Endodermal cell (in vitro differentiated cells): ENCODE data around the gene SAMD4B. TPM values are rescaled to one million over a fixed set of nuclear protein-coding genes. Genes with fewer than 3 reads are reported as not detected.

ENCODE experiments used
- DNase-seq: peaks from one replicate; pipeline ENCODE4 v3.0.0-alpha.2; 2017
- H3K27ac ChIP-seq: 2 replicates; pipeline ENCODE4 v1.5.1; 2013; ENCODE audit warnings: mild to moderate bottlenecking, low read depth, low read length, moderate library complexity
- H3K27me3 ChIP-seq: 2 replicates; pipeline ENCODE4 v1.6.1; 2013; ENCODE audit warnings: mild to moderate bottlenecking, low read length, moderate library complexity; ENCODE audit not compliant: insufficient read depth, control insufficient read depth, poor library complexity, severe bottlenecking
- H3K36me3 ChIP-seq: 2 replicates; pipeline ENCODE4 v1.7.0; 2013; ENCODE audit warnings: mild to moderate bottlenecking, low read length, moderate library complexity; ENCODE audit not compliant: control insufficient read depth, insufficient read depth
- H3K4me1 ChIP-seq: one replicate; pipeline ENCODE4 v1.7.0; 2013; ENCODE audit warnings: low read length; ENCODE audit not compliant: control insufficient read depth, insufficient read depth
- H3K4me3 ChIP-seq: 2 replicates; pipeline ENCODE4 v1.5.1; 2013; ENCODE audit warnings: mild to moderate bottlenecking, low read length, moderate library complexity
- H3K9ac ChIP-seq: 2 replicates; pipeline ENCODE4 v1.6.1; 2013; ENCODE audit warnings: mild to moderate bottlenecking, low read length, moderate library complexity; ENCODE audit not compliant: poor library complexity, severe bottlenecking; ENCODE audit errors: extremely low read depth
- H3K9me3 ChIP-seq: 2 replicates; pipeline ENCODE4 v1.6.1; 2013; ENCODE audit warnings: mild to moderate bottlenecking, low read length, moderate library complexity; ENCODE audit not compliant: control insufficient read depth
- H3K27ac Mint-ChIP-seq: 2 replicates; pipeline ENCODE4 v1.8.0; 2020; ENCODE audit warnings: mixed read lengths
- H3K27me3 Mint-ChIP-seq: 2 replicates; pipeline ENCODE4 v1.8.0; 2021; ENCODE audit warnings: mild to moderate bottlenecking, mixed read lengths; ENCODE audit not compliant: insufficient read depth
- H3K36me3 Mint-ChIP-seq: 2 replicates; pipeline ENCODE4 v1.8.0; 2020; ENCODE audit warnings: low read depth, mixed read lengths
- H3K4me1 Mint-ChIP-seq: 2 replicates; pipeline ENCODE4 v1.8.0; 2020; ENCODE audit warnings: mixed read lengths
- H3K4me3 Mint-ChIP-seq: 2 replicates; pipeline ENCODE4 v1.8.0; 2020; ENCODE audit warnings: mild to moderate bottlenecking, moderate library complexity, mixed read lengths
- H3K9me3 Mint-ChIP-seq: 2 replicates; pipeline ENCODE4 v1.8.0; 2020; ENCODE audit warnings: mild to moderate bottlenecking, mixed read lengths
- CTCF ChIP-seq: fragments of 200-600 bp; sonication (generic); conservative IDR thresholded peaks from 2 replicates; pipeline ENCODE4 v1.5.0; 2021; ENCODE audit warnings: antibody characterized with exemption, mild to moderate bottlenecking
- WGBS, 2 experiments: methylation state at CpG; one replicate each; pipeline versions ENCODE4 v1.1.5 to v1.1.7; 2013; ENCODE audit warnings: missing lambda C conversion rate in 2 of 2, mixed read lengths in 1 of 2; ENCODE audit not compliant: insufficient coverage in 1 of 2, insufficient read length in 1 of 2; 5-methylcytosine and 5-hydroxymethylcytosine counted together
- total RNA-seq, 2 donors: library from RNA; stranded (reverse); fragmentation: NEBNext Ultra II Directional in 1 of 2; extraction: Animal tissue kit (Norgen Biotek cat#: 25700) in 1 of 2; gene quantifications; 2 replicates in 1 of 2; 3 replicates in 1 of 2; pipeline ENCODE4 v1.2.1, GENCODE V29; 2021

SAMD4B gene
- total RNA-seq, 2 donors from 2014 or later, result 155 to 159 TPM

- peaks cover 45% of the 10 kb centered on the region for H3K4me1 Mint-ChIP-seq
- H3K27me3 Mint-ChIP-seq, result no peaks in the 10 kb centered on the region
- peaks cover 64% of the 10 kb centered on the region for H3K36me3 ChIP-seq
- H3K27me3 ChIP-seq, result no peaks in the 10 kb centered on the region
- DNase-seq, result no peak
- no peaks in the 10 kb centered on the region for H3K9me3 Mint-ChIP-seq
- H3K4me1 ChIP-seq, result peaks cover 8% of the 10 kb centered on the region
- no peak for TF ChIP-seq CTCF
- H3K9ac ChIP-seq, result no peak overlapping the region
- no peak overlapping the region for H3K4me3 Mint-ChIP-seq
- H3K9me3 ChIP-seq, result no peaks in the 10 kb centered on the region
- H3K27ac ChIP-seq, result no peak overlapping the region
- 95 to 100% methylated on average over 4 of the region's 4 CpGs for WGBS, 2 experiments
- peaks cover 39% of the 10 kb centered on the region for H3K36me3 Mint-ChIP-seq
- peak overlapping the region; percentile 19 for H3K4me3 ChIP-seq
- no peak overlapping the region for H3K27ac Mint-ChIP-seq
Measured at GRCh38 chr19:39347332-39348164, 5.3 kb downstream of the SAMD4B start.

- peaks cover 31% of the 10 kb centered on the region for H3K4me1 Mint-ChIP-seq
- H3K27ac Mint-ChIP-seq, result no peak overlapping the region
- Histone ChIP-seq H3K36me3 (peaks cover 77% of the 10 kb centered on the region), H3K4me3 (no peak overlapping the region), H3K27ac (no peak overlapping the region), H3K27me3 (no peaks in the 10 kb centered on the region), H3K9me3 (no peaks in the 10 kb centered on the region), H3K4me1 (peaks cover 8% of the 10 kb centered on the region), H3K9ac (no peak overlapping the region)
- H3K27me3 Mint-ChIP-seq, result no peaks in the 10 kb centered on the region
- 94 to 100% methylated on average over 2 to 3 of the region's 4 CpGs for WGBS, 2 experiments
- no peak for DNase-seq
- H3K36me3 Mint-ChIP-seq, result peaks cover 43% of the 10 kb centered on the region
- no peak for TF ChIP-seq CTCF
- H3K4me3 Mint-ChIP-seq, result no peak overlapping the region
- no peaks in the 10 kb centered on the region for H3K9me3 Mint-ChIP-seq
Measured at GRCh38 chr19:39349326-39349725, 7.1 kb downstream of the SAMD4B start.

GRCh38 chr19:39350156-39350555, 7.9 kb downstream of the SAMD4B start:
- WGBS, 2 experiments, result 94 to 100% methylated on average over 1 of the region's 3 CpGs
- peaks cover 8% of the 10 kb centered on the region for H3K4me1 ChIP-seq
- no peak for TF ChIP-seq CTCF

More at GRCh38 chr19:39350156-39350555, 7.9 kb downstream of the SAMD4B start:
- H3K36me3 Mint-ChIP-seq, result peaks cover 51% of the 10 kb centered on the region
- peaks cover 23% of the 10 kb centered on the region for H3K4me1 Mint-ChIP-seq
- H3K36me3 ChIP-seq, result peaks cover 74% of the 10 kb centered on the region
- no peak overlapping the region for H3K4me3 ChIP-seq
- H3K27ac Mint-ChIP-seq, result no peak overlapping the region
- no peaks in the 10 kb centered on the region for H3K27me3 ChIP-seq
- no peak for DNase-seq
- H3K27ac ChIP-seq, result no peak overlapping the region
- no peak overlapping the region for H3K4me3 Mint-ChIP-seq
- H3K9me3 ChIP-seq, result no peaks in the 10 kb centered on the region
- H3K9me3 Mint-ChIP-seq, result no peaks in the 10 kb centered on the region
- H3K27me3 Mint-ChIP-seq, result no peaks in the 10 kb centered on the region
- no peak overlapping the region for H3K9ac ChIP-seq
